HG02623 (cell line): ENCODE data around the gene CHURC1.
"Not testable (repeated sequence)": the region's sequence is repeated elsewhere in the genome, so short reads cannot be mapped to it uniquely, and the experiment has no call there.

Experiments
- ATAC-seq: cut with Tn5 transposase; IDR thresholded peaks from one replicate; pipeline ENCODE4 v1.9.1; 2021; ENCODE audit warnings: moderate library complexity; ENCODE audit not compliant: unreplicated experiment

Gene CHURC1

GRCh38 chr14:64906022-64906421, 8.2 kb upstream of the CHURC1 start:
- no peak for ATAC-seq

GRCh38 chr14:64910847-64911495, 3.3 kb upstream of the CHURC1 start:
- ATAC-seq: no peak

DNA sequence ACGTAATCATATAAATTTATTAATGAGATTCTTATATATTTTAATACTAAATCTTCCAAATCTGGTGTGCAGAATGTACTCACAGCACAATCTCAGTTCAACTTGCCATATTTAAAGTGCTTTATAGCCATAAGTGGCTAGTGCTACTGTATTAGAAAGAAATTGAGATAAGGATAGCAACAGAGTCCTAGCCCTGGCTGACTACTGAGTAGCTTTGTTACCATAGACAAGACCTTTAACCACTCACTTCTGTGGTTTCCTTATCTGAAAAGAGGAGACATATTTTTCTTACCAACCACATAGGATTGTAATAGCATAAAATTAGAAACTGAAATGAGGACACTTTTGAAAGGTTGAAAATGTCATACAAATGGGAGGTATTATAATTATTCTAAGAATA, 2.0 kb upstream of the CHURC1 start:
- no peak for ATAC-seq

DNA sequence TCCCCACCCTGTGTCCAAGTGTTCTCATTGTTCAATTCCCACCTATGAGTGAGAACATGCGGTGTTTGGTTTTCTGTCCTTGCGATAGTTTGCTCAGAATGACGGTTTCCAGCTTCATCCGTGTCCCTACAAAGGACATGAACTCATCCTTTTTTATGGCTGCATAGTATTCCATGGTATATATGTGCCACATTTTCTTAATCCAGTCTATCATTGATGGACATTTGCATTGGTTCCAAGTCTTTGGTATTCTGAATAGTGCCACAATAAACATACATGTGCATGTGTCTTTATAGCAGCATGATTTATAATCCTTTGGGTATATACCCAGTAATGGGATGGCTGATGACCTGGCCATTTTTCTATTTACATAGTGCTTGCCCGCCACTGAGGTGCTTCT, 778 bp upstream of the CHURC1 start:
- not testable (repeated sequence) for ATAC-seq

- no peak for ATAC-seq
Measured at GRCh38 chr14:64915029-64915424, 772 bp downstream of the CHURC1 start.

DNA sequence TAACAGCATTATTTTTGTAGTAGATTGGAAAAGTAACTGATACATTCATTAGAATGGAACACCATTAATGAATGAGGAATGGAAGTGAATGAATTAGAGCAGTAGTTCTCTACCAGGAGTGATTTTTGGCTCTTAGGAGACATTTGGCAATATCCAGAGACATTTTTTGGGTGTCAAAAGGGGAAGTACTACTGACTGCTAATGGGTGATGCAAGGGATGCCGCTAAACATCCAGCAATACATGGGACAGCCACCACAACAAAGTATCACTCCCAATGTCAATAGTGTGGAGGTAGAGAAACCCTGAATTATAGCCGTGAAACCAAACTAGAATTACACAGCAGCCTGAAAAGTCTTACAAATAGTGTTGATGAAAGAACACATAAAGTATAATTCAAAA, 1.5 kb downstream of the CHURC1 start:
- ATAC-seq: no peak

DNA sequence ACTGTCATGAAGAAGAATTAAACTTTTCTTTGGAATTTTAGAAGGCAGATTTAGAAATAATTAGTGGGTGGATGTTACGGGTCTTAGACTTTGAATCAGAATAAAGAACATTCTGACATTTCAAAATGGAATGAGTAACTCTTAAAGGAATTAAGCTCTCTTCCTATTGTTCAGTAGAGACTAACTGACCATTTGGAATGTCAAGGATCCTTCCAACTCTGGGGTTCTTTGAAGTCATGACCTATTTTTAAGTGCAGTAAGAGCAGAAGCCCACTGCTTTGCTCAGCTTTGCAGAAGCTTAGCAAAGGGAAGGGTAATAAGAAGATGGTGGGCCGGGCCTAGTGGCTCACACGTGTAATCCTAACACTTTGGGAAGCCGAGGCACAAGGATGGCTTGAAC, 4.0 kb downstream of the CHURC1 start:
- no peak for ATAC-seq

DNA sequence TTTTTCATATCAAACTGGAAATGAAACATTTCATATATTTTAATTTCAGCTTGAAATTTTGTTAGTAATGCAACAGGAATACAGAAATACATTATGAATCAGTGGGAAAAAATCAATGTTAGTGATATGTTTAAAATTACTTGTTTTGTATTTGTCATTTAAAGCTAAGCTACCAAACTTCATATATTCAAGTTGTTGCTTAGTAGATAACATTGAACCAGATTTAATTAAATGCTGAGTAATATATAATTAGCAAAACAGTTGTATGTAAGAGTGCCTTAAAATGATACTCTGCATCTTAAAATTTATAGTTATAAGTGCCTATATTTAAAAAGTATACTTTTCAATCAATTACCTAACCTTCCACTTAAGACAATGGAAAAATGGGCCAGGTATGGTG, 5.0 kb downstream of the CHURC1 start:
- no peak for ATAC-seq

DNA sequence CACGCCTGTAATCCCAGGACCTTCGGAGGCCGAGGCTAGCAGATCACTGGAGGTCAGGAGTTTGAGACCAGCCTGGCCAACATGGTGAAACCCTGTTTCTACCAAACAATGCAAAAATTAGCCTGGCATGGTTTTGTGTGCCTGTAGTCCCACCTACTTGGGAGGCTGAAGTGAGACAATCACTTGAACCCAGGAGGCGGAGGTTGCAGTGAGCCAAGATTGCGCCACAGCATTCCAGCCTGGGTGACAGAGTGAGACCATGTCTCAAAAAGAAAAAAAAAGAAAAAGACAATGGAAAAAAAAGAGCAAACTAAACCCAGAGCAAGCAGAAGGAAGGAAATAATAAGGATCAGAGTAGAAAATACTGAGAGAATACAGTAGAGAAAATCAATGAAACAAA, 5.4 kb downstream of the CHURC1 start:
- no peak for ATAC-seq

DNA sequence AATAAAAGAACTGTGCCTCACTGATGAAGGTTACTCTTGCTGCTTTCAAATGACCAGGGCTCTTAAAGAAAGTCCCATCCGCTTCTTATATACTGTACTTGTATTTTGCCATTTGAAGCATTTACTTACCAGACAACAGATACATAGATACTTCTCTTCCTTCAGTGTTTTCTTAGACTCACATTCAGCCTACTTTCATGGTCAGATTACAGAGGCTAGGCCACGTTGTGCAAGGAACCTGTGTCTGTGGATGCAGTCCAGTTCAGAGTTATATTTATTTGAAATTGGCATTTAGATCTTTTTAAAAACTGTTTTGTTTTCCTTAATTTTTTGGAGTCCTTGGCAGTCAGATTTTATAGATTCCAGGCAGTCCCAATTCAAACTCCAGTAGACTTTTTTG, 6.2 kb downstream of the CHURC1 start:
- ATAC-seq: no peak

GRCh38 chr14:64923015-64923414, 8.8 kb downstream of the CHURC1 start:
- ATAC-seq: no peak

DNA sequence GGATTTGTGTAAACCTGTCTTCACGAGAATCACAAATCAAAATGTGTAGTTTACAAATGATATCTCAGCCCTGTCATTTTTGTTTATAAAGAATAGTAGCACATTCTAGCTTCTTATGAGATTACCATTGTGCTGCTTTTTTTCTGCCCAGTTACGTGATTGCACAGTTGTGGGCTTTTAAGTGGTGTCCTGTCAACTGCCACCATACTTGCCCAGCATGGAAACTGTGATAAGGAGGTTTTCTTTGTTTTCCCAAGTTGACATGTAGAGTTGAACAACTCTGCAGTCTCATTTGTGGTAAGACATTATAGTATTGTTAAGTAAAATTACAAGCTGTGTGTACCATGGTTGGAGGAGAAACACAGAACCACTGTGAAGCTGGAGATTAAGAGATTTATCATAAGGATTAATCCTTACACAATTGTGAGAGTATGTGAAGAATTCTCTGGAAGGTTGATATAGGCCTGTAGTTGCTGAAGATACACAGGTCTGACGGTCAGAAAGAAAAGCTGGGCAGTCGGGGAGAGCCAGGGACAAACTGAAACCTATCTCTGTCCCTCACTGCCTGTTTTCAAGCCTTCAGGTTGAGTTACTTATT, 12.2 kb downstream of the CHURC1 start:
- ATAC-seq: no peak

GRCh38 chr14:64927031-64927430, 12.8 kb downstream of the CHURC1 start:
- ATAC-seq: no peak

GRCh38 chr14:64928239-64929013, 14.2 kb downstream of the CHURC1 start:
- peak; percentile 70 for ATAC-seq

GRCh38 chr14:64929014-64929359, 14.7 kb downstream of the CHURC1 start:
- no peak for ATAC-seq

DNA sequence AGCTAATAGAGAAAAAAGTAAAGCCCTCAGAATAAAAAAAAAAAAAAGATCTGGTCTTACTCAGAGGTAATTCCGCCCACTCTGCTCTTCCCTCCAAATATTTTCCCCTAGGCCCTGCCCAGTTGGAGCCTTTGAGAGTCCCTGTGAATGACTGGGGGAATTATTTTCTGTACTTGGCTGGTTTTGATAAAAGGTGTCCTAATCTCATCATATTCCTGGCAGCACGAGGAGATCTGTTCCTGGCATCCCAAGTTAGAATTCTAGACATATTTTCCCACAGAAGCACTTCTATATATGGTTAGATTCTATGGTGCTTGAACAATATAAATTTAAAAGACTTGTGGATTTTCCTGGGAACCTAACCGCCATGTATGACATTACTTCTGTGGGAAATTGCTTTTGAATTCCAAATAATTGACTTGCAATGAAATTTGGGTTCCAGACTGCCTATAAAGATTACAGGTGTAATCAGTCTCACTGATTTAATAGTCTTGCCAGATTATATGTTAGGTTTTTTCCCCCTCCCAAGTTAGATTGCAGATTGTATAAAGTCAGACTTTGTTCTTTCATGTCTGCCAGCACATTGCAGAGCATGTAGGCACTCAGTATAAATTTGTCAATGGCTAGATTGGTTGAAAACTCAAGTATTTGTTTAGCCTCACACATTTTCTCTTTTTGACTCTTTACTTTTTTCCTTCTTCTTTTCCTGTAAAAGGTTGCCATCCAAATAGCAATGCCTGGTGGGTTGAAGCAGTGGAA, 16.0 kb downstream of the CHURC1 start:
- no peak for ATAC-seq

GRCh38 chr14:64931123-64931522, 16.9 kb downstream of the CHURC1 start:
- ATAC-seq: no peak

DNA sequence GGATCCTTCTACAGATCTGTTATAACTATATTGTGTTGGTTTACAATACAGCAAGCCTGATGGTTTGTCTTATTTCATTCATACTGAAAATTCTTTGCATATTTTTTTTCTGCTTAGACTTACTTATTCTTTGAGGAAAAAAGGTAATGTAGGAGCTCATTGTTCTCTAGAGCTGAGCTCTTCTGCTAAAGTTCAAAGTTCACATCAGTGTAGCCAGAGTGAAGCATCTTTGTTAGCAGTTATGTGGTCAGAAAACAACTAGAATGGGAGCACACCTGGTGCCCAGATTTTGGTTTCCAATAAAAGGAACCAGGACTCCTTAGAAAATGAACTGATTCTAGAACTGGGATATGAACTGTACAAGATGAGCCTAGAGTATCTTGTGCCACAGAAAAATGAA, 18.0 kb downstream of the CHURC1 start:
- ATAC-seq: no peak

- ATAC-seq: no peak
Measured at GRCh38 chr14:64934338-64934929, 20.2 kb downstream of the CHURC1 start.

DNA sequence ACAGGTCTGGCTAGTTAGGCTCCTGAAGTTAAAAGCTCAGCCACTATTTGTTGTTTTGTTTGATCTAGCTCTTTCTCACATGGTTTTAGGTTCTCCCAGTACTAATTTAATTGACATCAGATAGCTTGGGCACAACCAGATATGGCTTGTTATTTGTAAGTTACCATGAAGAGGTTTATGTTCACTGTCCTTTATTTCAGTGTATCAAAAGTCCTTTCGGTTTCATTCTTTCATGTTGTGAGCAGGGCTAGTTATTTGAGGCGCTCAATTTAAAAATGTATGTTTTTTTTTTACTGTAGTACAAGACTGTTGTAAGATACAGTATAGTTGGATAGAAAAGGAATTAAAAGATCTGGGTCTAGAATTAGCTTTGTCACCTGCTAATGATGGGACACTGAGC, 21.3 kb downstream of the CHURC1 start:
- ATAC-seq: no peak

- ATAC-seq: no peak
Measured at GRCh38 chr14:64937171-64937820, 23.0 kb downstream of the CHURC1 start.
